NCI-H2107 (cell line): ENCODE data around the gene KCNMA1.

Source experiments
- DNase-seq: peaks from one replicate; lab custom pipeline; 2025; lab: John Stamatoyannopoulos, UW

The KCNMA1 gene

DNA sequence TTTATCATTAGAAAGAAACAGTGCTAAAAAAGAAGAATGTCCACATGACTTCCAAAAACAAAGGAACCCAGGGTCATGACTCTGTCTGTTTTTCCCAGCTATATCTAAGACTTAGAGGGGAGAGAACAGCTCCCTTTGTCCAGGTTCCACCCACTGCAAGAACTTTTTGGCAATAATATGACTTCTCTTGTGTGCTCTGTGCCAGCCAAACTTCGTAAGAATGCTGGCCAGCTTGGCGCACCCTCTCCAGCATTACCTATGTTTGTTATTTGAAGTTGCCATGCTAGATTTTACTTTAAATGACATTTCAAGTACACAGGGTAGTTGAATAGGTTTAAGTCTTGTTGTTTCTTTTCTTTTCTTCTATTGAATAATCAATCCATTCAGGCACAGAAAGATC is 371.4 kb downstream of the KCNMA1 start:
- no peak for DNase-seq

DNA sequence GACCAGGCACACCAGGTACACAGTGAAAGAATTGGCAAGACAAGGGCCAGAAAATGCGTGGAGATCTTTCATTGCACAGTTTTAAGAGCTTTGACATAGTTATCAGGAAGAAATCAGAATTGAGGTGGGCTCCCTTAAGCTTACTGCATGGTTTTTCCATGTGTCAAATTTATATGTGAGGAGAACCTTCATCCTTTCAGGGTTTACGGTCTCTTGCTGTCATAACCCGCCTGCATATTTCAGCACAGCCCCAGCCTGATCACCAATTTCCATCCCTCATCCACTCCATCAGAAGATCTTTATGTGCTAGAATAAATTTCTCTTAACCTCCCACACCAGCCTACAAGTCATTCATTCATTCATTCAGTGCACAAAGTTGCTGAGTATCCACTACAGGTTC is 373.1 kb downstream of the KCNMA1 start:
- DNase-seq: no peak

- no peak for DNase-seq
Measured at GRCh38 chr10:77264107-77264506, 373.5 kb downstream of the KCNMA1 start.

- DNase-seq: no peak
Measured at GRCh38 chr10:77263700-77264099, 373.9 kb downstream of the KCNMA1 start.

DNA sequence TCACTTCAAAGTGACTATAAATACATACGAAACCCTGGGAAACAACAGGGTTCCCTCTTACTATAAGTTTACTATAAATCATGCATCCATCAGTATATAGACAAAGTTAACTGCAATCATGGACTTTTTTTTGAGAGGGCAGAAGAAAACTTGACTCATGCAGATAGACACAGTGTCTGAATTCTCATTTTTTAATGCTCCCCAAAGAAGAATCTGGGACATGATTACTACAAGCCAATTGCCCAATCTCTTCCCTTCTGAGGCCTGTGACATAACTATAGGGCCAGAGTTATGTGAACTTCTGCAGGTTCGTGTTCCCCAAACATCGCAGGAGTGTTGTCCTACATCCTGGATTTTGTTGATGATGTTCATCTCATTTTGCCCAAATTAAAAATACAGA is 376.5 kb downstream of the KCNMA1 start:
- no peak for DNase-seq

DNA sequence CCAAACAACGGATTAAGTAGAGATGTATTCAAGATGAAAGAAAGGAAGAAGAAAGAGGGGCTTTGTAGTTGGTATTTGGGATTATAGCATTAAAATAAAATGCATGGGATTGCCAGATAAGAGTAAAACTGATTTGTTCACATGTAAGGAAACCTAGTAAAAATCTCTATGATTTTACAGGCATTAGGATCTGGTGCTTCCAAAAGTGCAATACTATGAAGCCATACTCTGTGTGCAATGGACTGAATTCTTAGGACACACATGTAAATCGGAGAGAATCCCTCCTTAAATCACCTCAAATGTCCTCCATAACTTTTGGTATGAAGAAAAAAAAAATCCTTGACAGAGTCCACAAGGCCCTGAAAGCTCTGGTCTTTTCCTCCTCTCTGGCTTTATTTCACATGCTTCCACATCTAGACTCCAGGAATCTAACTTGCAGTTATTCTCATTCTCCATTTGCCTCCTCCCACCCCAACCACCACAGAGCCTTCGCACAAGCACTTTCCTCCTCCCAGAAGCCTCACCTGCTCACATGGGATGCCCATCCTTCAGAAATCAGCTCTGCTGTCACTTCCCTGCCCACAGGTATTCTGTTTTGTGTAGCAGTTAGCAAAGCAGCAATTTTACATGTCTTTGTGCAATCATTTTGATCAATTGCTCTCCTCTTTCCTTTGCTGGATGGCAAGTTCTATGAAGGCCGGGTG is 378.3 kb downstream of the KCNMA1 start:
- DNase-seq: no peak

GRCh38 chr10:77256346-77256745 is 381.3 kb downstream of the KCNMA1 start:
- DNase-seq: no peak

- no peak for DNase-seq
Measured at GRCh38 chr10:77253556-77254064, 384.0 kb downstream of the KCNMA1 start.

DNA sequence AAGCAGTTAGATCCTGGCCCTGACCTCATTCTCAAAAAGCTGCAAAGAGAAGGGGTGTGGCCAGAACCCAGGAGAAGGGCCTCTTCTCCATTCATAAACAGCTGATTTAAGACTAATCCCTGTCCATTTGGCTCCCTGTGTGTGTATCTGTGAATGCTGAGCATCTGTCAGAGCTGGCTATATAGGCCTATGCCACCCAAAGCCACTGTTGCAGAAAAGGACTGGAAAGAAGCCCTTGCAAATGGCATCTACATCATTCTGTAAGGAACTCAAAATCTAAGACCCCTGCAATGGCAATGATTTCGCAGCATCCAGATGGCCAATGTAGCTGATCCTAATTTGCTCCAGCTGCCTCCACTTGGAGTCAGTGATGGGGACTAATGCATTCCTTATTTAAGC is 384.5 kb downstream of the KCNMA1 start:
- DNase-seq: no peak

DNA sequence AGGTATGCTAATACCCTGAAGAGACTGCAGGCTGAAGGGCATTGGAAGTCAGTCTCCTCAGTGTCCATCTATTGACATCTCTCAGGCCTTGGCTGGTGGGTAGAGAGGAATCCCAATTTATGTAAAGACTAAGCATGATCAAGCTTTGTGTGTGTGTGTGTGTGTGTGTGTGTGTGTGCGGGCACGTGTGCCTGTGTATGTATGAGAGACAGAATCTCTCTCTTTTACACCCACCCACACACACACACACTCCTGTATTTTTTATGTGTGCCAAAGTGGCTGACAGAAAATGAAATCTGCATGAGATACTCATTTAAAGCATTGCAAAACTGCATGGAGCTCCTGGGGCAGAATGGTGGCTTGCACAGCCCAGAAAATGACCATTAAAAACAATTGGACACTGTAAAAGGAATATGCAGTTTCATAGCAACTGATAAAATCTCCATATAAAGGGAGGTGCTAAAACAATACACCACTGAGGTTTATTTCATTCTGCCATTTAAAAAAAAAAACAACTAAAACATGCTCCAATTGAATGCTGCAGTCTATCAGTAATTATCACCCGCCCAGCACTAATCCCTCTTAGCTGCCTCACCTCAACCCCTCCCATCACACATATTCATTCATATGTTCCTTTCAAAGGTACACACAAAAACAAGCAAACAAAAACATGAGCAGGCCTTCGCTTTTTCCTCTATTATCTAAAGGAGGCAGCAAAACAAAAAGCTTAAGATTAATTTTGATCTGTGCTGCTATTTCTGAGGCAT is 385.0 kb downstream of the KCNMA1 start:
- no peak for DNase-seq

- no peak for DNase-seq
Measured at GRCh38 chr10:77251297-77252013, 386.2 kb downstream of the KCNMA1 start.

DNA sequence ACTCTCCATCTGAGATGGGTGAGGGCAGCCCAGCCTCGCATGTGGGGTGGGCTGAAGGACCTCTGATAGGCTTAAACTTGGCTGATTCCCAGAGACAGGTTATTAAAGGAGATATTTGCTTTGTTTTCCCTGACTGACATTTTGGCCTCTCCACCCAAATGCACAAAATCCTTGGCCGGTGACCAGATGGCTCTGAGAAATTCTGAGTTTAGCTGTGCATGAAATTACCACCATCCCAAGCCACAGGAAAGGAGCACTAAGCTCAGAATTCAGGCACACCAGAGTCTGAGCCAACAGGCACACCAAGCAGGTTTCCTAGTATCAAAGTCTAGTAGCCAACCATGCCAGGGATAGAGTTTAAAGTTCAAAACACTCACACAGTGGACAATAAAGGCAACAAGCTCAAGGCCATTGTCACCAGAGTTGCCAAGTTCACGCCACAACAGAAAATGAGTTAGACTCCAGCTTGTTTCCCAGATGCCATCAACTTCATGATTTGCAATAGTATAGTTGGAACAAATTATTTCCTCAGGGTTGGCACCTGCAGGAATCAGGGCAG is 387.6 kb downstream of the KCNMA1 start:
- DNase-seq: no peak

GRCh38 chr10:77248104-77248790 is 389.4 kb downstream of the KCNMA1 start:
- DNase-seq: no peak

DNA sequence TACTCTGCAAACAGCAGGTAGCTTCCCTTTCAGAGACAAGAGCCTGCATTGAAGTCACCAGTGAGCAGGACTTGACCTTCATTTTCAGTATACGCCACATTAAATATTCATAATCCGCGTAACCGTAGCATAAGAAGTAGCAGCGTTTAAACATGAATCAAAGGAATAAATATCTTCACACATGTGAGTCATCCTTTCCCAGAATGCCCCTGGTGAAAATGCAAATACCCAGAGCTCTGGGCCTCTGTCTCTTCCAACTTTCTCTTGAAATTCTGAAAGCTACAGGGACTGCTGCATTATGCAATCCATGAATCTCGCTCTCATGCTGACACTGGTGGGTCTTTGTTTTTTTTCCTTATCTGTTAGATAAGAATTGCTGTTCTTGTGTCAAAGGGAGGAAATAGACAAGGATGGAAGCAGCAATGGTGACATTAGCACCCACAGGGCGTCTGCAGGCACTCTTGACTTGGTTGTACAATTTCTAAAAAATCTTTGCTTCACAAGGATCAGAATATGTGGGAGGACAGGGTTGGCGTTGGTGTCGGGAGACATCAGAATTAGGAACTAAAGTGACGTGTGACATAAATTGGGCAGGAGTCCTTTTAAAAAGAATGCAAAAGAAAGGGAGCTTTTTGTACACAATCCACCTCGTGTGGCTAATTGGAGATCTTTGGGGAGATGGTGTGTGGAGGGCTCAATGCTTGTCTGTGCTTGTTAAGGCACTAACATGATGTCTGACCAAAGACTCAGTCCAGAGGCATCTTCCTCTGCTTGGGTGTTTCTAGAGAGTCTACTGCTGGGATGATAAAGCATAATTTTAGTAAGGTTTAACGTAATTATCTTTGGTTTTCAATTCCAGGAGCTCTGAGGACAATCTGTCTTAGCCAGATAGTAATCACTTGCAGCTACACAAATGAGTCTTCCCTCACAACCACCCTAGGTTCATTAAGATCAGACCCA is 390.3 kb downstream of the KCNMA1 start:
- DNase-seq: no peak

GRCh38 chr10:77245953-77246352 is 391.7 kb downstream of the KCNMA1 start:
- no peak for DNase-seq

DNA sequence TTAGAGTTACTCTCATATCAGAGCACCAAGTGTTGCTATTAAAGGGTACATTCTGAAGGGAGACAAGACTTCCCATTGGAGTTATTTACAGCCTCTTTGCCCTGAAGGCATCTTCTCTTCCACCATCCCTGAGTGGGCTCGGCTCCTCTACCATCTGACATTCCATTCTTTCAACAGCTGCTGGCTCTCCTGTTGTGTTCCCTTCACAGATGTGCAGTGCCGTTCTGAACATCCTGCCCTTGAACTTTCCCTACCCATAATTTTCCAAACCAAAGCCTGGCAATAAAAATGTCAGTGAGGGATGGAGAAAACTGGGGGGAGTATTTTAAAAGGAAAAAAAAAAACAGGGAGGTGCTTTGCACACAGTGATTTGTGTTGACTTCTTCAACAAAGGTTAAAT is 392.9 kb downstream of the KCNMA1 start:
- no peak for DNase-seq

- DNase-seq: no peak
Measured at GRCh38 chr10:77244286-77244685, 393.3 kb downstream of the KCNMA1 start.

DNA sequence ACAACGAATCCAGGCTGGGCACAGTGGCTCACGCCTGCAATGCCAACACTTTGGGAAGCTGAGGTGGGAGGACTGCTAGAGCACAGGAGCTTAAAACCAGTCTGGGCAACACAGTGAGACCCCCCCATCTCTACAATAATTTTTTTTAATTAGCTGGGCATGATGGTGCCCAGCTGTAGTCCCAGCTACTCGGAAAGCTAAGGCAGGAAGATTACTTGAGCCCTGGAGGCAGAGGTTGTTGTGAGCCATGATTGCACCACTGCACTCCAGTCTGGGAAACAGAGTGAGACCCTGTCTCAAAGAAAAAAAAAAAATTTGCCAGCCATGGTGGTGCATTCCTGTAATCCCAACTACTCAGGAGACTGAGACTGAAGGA is 396.3 kb downstream of the KCNMA1 start:
- no peak for DNase-seq

DNA sequence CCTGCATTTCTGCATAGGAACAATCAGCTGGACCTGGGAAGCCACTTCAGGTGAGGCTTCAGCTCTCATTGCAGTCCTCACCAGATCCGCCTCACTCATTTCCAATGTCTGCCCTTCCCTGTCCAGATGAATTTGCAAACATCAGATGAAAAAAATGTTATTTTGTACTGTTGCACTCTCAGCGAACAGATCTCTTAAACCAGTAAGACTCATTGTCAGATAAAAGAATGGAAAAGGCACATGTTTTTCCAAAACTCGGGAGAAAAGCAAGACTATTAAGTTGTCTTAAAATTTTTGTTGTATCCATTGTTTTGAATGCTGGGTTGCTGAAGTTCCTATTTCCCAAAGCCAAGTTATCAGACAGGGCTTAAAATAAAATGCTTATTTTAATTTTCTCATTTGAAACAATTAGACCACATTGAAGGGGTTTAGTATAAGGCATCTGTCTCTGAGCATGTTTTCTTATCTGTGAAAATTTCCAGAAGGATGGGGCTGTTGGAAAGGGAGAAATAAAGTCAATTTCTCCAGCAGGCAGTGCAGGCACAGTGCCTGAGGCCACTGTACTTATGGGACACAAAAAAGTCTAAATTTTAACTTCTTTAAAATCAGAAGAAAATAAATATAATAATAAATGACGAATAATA is 396.8 kb downstream of the KCNMA1 start:
- no peak for DNase-seq

GRCh38 chr10:77240041-77240652 is 397.5 kb downstream of the KCNMA1 start:
- no peak for DNase-seq
